GM18867 (cell line): ENCODE data around the gene TAF4.

Experiments
- ATAC-seq: cut with Tn5 transposase; IDR thresholded peaks from one replicate; pipeline ENCODE4 v1.9.1; 2021; ENCODE audit warnings: mild to moderate bottlenecking, moderate library complexity; ENCODE audit not compliant: unreplicated experiment

Gene TAF4

DNA sequence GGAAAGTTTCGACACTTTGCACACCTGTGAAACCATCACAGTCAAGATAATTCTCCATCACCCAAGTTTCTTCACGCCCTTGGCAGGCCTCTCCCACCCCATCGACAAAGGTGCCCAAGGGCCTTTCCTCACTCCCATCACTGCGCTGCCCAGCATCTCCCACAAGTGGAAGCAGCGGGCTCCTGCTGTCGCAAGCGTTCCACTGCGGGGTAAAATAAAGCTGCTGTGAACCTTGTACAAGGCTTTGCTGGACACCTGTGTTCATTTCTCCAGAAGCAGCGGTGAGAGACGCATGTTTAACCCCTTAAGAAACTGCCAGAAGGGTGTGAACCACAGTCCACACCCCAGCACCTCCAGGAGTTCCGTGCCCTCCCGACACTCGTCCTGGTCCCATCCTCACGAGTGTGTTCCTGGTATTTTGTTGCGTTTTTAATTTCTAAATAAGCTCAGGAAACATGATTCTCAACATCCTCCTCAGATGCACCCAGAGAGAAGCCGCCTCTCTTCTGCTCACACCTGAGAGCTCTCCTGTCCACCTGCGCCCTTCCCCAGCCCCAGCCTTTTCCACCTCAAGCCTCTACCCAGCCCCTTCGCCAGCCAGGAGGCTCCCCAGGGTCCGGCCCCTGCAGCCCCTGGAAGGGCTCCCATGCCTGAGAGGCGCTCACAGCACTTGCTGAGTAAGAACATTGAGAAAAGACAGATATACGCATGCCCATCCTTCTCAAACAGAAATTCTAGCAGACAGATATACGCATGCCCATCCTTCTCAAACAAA is 97.5 kb downstream of the TAF4 start:
- no peak for ATAC-seq

DNA sequence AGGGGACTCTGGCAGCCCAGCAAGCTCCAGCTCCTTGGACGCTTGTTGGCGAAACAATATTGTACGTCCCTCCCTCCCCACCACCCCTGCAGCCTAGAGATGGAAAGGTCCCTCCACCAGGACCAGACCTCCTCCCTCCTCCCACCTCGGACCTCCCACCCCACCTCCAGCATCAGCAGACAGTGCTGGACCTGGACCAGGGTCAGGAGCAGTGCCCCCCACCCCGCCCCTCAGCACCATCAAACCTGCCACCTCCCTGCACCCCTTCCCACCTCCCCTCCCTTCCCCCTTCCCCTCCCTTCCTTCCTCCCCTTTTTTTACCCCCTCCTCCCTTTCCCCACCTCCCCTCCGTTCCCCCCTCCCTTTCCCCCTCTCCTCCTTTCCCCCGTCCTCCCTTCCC is 98.4 kb downstream of the TAF4 start:
- ATAC-seq: no peak

DNA sequence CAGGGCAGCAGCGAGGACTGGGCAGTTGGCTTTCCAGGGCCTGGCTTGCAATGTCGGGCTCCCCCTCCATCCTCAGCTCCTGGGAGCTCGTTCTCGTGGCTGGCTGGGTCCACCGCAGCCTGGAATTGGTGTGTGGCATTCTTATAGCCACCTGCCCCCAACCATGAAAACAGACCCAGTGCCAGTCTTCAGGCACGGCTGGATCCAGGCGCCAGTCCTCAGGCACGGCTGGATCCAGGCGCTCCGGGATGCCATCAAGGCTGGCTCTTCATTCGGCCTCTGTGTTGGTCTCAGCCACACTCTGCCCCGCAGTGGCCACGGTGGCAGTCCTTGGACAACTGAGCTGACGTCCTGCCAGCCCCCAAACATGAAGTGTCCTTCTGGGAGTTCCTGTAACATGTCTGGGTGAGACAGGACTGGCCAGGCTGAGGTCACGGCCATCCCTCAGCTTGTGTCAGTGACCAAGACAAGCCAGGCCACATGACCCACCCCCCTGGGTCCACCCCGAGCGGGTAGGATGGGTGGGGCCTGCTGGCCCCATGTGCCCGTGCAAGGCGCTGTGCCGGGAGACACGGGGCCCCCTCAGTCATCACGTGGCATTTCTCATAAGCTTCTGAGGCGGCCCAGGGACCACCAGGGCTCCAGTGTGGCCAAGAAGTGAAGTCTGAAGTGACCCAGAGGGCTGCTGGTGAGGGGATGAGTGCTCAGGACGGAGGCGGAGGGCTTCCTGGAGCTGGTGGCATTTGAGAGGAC is 99.0 kb downstream of the TAF4 start:
- ATAC-seq: no peak

DNA sequence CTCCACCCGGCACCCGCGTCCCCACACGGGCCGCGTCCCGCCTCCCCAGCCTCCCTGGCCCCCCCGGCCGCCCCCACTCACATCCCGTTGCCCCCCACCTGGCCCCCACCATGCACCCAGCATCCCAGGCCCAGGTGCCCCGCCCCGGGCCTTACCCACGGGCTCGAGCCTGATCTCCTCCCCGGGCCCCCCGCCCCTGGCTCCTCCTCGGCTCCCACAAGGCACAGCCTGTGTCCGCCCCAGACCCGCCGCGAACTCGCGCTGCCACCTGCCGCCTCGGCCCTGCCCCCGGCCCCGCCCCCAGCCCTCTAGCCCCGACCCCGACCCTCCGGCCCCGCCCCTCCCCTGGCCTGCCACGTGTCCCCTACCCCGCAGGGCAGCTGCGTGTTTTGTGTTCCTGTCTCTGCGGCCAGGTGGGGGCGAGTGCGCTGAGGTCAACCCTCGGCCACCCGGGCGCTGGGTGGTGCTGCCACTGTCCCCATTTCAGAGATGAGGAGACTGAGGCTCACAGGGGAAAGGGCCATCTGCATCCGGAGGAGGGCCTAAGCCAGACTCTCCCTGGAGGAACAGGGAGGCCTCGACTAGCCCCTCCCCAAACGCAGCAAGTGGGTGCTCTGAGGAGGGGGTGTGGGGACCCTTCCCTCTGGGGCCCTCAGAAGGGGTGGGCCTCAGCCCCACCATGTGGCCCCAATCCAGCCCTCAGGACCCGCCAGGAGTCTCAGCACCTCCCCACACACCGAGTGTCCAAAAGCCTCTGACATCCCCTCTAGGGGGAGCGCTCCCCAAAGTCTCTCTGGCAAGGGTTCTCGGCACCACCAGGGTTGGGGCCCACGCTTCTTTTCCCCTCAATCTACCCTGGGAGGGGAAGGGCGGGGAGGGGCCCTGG is 99.8 kb downstream of the TAF4 start:
- no peak for ATAC-seq

DNA sequence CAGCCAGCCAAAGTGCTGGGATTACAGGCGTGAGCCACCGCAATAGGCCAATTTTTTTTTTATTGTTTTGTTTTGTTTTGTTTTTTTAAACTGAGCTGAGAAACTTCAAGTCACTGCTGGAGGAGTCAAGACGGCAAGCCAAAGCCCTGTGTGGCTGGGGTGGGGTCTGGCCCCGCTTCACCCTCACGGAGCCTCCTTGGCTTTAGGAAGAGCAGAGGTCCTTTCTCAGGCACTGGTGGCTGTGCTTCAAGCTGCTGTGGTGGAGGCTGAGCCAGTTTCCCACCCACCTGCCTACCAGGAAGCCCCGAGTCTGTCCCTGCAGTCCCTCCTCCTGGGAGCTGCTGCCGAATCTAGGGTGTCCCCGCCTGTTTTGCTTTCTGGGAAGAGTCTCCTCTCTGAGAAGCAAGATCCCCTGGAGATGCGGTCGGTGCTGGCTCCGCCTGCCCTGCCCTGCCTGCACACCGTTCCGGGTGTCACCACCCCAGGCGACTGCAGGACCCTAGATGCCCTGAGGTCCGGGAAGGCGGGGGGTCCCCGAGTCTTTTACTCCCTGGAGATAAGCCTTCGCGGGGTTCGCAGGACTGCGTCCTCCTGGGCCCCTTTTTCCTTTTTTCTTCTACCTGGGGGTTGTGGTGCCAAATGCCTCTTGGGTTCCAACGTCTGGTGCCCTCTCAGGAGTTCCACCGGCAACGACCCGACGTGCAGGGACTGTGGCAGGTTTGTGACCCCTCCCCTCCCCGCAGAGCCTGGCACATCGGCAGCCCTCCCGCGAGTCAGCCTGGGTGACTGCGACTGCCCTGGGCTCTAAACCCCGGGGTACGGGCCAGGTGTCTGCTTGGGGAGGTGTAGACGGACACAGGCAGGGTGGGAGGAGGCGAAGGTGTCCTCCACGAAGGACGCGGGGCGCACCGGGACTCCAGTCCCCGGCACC is 100.7 kb downstream of the TAF4 start:
- ATAC-seq: no peak

DNA sequence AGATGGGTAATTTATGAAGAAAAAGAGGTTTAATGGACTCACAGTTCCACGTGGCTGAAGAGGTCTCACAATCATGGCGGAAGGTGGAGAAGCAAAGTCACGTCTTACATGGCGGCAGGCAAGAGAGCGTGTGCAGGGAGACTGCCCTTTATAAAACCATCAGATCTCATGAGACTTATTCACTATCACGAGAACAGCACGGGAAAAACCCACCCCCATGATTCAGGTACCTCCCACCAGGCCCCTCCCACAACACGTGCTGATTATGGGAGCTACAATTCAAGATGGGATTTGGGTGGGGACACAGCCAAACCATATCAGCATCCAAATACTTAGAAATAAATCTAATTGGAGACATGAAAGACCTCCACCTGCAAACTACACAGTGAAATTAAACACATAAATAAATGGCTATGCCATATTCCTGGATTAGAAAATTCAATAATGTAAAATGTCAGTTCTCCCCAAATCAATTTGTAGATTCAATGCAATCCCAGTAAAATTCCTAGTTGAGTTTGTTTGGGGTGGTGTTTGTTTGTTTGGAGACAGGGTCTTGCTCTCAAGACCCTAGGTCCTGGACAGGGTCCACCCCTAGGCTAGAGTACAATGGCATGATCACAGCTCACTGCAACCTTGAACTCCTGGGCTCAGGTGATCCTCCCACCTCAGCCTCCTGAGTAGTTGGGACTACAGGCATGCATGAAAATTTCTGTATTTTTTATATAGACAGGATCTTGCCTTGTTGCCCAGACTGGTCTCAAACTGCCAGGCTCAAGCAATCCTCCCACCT is 101.6 kb downstream of the TAF4 start:
- no peak for ATAC-seq

DNA sequence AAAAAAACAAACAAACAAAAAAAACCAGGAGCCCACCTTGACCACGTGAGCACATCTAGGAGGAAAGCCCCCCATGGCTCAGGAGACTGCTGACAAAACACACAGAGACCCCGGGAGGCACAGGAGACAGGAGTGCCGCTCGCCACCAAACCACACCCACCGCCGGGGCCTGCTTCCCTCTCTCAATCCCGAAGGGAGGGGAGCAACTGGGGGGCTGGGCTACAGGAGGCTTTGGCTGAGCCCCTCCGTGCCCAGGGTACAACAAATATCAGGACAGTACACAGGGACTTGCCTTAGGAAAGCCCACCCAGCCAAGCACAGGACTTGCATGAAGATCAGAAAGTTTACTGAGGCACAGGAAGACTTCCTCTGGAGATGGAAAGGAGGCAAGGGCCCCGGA is 102.5 kb downstream of the TAF4 start:
- ATAC-seq: no peak

DNA sequence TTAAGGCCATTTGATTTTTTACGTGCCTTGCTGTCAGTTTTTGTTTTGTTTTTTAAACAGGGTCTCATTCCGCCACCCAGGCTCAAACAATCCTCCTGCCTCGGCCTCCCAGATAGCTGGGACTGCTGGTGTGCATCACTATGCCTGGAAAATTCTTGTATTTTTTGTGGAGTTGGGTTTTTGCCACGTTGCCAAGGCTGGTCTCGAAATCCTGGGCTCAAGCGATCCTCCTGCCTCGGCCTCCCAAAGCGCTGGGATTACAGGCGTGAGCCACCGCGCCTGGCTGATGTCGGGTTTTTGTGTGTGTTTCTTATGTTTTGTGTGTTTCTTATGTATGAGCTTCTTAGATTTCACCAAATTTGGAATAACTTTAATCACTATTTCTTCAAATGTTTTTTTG is 104.8 kb downstream of the TAF4 start:
- no peak for ATAC-seq

DNA sequence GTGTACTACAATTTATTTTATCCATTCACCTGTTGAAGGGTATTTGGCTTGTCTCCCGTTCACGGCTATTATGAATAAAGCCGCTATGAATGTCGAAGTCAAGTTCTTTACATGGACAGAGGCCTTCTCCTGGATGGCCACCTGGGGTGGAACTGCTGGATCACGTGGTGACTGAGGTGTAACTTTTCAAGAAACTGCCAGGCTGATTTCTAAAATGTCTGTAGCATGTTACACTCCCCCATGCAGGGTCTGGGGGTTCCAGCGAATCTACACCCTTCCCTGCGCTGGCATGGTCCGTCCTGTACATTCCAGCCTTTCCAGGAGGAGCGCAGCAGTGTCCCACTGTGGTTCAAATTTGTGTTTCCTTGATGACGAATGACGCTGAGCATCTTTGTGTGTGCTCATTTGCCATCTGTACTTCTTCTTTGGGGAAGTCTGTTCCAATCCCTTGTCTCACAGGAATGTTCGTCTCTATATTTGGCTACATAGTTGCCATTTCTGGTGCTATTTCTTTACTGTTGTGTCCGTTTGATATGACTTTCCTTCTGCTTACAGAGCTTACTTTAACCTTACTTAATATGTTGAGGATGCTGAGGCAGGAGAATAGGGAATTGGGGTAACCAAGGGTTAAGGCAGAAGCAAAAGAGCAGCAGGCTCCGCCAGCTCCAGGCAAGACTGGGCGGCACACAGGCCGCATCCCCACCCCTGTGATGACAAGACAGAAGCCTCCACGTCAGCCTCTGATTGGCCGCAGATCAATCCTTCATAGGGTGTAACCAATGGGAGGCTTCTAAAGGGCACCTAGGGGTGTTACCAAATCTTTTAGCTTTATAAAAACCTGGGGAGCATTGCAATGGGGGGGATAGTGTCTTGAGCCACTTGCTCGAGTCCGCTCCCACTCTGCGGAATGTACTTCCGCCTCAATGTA is 106.6 kb downstream of the TAF4 start:
- ATAC-seq: no peak

DNA sequence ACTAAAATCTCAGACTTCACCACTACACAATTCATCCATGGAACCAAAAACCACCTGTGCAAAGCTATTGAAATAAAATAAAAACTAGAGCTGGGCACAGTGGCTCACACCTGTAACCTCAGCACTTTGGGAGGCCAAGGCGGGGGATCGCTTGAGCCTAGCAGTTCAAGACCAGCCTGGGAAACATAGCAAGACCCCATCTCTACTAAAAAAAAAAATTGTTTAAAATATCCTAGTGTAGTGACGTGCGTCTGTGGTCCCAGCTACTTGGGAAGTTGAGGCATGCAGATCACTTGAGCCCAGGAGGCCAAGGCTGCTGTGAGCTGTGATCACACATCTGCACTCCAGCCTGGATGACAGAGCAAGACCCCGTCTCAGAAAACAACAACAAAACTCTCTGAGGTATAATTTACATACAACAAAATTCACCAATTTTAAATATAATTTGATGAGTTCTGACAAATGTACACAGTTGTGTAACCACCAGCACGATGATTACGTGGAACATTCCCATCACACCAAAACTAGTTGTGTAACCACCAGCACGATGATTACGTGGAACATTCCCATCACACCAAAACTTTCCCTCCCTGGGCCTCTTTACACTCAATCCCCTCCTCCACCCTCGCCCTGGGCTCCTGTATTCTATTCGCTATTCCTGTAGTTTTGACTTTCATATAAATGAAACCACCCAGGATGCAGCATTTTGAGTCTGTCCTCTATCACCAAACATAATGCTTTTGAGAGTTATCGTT is 107.5 kb downstream of the TAF4 start:
- no peak for ATAC-seq

DNA sequence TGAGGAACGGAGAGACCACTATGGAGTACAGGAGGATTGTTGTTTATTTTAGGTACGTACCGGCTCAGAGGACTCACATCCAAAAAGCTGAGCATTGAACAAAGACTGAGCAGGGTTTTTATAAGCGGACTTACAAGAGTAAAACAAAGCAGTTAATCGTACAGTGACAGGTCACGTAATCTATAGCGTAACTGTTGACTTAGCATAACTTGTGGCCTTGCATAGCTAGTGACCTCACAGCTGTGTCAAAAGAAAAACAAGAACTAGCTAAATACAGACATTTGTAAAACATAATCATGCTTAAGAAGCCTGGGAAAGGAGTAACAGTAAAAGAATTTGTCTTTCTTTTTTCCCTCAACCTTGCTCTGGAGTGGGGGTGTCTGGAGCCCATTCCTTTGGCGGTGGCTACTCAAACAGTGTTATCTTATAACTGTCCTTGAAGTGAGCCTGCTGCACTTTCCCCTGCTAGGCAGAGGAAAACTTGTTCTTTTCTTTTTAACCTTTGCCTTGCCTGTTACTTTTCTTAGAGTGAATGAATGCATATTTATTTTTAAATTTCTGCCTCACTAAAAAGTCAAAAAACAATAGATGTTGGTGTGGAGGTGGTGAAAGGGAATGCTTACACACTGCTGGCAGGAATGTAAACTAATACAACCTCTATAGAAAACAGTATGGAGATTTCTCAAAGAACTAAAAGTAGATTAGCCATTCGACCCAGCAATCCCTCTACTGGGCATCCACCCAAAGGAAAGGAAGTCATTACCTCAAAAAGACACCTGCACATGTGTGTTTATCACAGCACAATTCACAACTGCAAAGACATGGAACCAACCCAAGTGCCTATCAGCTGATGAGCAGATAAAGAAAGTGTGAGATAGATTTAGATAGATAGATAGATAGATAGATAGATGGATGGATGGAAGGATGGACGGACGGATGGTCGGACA is 109.0 kb downstream of the TAF4 start:
- no peak for ATAC-seq

DNA sequence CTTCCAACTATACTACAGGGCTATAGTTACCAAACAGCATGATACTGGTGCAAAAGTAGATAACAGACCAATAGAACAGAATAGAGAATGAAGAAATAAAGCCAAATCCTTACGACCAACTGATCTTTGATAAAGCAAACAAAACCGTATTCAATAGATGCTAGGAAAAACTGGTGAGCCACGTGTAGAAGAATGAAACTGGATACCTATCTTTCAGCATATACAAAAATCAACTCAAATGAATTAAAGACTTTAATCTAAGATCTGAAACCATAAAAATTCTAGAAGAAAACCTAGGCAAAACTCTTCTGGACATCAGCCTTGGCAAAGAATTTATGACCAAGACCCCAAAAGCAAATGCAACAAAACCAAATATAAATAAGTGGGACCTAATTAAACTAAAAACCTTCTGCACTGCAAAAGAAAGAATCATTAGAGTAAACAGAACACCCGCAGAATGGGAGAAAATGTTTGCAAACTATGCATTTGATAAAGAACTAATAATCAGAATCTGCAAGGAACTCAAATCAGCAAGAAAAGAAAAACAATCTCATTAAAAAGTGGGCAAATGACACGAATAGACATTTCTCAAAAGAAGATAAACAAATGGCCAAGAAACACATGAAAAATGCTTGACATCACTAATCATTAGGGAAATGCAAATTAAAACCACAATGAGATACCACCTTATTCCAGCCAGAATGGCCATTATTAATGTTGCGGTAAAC is 109.8 kb downstream of the TAF4 start:
- ATAC-seq: no peak

DNA sequence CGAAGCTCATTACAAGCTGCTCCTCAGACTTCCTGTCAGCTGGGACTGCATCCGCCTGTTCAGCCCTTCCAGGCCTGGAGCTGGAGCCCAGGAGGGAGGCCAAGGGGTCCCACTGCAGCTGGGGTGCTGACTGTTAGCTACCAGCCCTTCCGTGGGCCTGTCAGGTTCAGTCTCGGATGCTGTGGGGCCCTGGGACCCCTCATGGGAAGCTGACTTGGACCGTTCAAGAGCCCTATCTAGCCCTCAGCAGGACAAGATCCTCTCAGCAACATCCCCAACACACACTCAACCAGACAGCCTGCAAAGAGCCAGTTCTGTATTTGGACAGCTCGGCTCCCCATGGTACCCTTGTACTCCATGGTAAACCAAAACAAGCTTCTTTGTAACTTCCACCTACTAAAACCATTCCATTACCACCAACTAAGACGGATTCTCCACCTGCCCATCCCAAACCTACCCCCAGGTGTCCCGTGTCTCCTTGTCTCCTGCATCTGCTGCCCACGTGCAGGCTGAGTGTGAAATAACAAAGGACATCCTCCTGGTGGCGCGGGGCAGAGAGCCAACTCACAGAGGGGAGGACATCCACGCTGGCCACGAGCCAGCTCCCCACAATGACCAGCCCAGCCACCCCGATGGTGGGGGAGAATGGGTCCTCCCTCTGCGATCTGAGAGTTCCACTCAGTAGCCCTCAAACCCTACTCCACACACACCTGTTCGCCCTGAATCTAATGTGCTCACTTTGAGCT is 111.2 kb downstream of the TAF4 start:
- no peak for ATAC-seq

DNA sequence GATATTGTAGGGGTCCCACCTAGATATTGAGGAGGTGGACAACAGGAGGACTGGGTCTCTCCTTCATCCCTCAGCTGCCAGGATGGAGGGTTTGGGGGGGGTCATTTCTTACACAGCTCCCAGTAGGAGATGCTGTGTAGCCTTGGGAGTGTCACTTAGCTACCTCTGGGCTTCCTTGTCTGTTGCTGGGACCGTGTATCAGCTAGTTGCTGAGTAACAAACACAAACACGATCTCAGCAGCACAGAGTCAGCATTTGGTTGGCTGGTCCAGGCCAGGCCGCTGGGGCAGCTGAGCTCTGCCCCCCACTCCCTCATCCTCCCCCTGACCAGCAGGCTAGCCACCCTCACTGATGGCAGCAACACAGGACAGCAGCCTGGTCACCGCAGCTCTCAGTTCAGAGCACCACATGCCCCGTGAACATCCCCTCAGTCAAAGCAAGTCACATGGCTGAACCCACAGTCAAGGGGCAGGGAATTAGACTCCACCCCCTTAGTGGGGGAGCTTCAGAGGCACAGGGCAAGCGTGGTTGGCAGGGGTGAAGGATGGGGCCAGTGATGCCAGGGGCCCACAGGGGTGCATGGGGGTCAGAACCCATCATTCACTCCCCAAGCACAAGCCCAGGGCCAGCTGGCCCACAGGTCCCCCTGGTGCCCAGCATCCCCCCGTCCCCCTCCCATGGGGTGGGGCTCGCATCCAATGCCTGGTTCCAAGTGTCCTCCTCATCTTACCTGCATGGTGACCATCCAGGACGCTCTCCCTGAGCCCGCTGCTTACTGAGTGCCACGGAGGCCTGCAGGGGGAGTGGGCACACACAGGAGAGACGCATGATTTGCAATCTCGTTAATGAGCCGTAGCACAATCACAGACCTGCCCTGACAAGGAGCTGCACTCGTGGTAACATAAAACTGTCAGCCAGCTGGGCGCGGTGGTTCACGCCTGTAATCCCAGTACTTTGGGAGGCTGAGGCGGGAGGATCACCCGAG is 112.4 kb downstream of the TAF4 start:
- ATAC-seq: no peak
